ENCODE measurements around the gene SF3B1.
"Not testable (repeated sequence)": the region's sequence is repeated elsewhere in the genome, so short reads cannot be mapped to it uniquely, and the experiment has no call there.

Gene SF3B1, protein sequence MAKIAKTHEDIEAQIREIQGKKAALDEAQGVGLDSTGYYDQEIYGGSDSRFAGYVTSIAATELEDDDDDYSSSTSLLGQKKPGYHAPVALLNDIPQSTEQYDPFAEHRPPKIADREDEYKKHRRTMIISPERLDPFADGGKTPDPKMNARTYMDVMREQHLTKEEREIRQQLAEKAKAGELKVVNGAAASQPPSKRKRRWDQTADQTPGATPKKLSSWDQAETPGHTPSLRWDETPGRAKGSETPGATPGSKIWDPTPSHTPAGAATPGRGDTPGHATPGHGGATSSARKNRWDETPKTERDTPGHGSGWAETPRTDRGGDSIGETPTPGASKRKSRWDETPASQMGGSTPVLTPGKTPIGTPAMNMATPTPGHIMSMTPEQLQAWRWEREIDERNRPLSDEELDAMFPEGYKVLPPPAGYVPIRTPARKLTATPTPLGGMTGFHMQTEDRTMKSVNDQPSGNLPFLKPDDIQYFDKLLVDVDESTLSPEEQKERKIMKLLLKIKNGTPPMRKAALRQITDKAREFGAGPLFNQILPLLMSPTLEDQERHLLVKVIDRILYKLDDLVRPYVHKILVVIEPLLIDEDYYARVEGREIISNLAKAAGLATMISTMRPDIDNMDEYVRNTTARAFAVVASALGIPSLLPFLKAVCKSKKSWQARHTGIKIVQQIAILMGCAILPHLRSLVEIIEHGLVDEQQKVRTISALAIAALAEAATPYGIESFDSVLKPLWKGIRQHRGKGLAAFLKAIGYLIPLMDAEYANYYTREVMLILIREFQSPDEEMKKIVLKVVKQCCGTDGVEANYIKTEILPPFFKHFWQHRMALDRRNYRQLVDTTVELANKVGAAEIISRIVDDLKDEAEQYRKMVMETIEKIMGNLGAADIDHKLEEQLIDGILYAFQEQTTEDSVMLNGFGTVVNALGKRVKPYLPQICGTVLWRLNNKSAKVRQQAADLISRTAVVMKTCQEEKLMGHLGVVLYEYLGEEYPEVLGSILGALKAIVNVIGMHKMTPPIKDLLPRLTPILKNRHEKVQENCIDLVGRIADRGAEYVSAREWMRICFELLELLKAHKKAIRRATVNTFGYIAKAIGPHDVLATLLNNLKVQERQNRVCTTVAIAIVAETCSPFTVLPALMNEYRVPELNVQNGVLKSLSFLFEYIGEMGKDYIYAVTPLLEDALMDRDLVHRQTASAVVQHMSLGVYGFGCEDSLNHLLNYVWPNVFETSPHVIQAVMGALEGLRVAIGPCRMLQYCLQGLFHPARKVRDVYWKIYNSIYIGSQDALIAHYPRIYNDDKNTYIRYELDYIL

DNA sequence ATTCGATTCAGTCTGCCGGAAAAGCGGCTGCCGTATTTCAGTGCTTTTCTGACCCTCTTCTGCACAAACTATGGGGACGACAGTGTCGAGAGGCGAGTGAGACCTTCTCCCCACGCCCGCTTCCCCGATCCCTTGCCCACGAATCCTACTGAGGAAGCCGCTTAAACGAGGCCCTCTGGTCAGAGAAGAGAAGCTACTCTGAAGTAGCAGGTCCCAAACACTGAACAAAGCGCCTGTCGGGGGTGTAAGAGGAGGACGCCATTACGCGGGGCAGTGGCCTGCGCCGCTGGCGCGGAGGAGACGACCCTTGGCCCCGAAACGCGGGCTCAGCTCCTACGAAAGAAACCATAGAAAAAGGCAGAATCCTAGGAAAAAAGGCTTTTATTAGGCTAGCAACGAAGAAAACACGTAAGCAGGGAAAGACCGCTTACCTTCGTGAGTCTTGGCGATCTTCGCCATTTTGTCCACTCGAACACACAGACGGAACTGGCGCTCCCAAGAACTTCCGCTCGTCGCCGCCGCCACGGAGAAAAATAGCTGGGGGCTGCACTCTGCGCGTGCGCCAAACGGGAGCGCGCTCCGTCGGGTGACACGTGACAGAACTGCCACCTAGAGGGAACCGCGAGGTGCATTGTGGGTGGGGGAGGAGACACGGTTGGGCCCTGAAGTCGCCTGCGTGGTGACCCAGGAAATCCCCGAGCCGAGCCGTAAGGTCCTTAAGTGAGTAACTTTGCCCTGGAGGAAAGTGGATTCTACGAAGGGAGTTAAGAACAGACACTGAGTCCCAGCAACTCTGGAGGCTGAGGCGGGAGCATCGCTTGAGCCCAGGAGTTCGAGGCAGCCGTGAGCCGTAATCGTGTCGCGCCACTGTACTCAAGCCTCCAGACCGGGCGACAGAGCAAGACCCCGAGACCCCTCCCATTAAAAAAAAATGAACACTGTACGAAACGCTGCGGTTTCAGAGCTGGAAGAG, at the start of gene SF3B1:
TSS of gene SF3B1 (minus strand) at position 488 of the 973 bp plus-strand sequence. CDS start at position 459, 29 bp downstream.
- DNase-seq: peak; percentile 99

DNA sequence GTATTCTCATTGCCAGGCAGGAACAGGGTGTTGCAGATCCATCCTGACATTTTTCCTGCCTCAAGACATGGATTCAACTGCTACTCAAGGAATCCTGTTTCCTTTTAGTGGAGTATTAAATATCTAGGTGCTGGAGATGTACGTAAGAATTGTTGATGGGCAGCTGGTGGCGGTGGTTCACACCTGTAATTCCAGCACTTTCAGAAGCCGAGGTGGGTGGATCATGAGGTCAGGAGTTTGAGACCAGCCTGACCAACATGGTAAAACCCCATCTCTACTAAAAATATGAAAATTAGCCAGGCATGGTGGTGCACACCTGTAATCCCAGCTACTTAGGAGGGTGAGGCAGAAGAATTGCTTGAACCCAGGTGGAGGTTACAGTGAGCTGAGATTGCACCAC, 49.4 kb upstream of the SF3B1 start:
- not testable (repeated sequence) for DNase-seq

DNA sequence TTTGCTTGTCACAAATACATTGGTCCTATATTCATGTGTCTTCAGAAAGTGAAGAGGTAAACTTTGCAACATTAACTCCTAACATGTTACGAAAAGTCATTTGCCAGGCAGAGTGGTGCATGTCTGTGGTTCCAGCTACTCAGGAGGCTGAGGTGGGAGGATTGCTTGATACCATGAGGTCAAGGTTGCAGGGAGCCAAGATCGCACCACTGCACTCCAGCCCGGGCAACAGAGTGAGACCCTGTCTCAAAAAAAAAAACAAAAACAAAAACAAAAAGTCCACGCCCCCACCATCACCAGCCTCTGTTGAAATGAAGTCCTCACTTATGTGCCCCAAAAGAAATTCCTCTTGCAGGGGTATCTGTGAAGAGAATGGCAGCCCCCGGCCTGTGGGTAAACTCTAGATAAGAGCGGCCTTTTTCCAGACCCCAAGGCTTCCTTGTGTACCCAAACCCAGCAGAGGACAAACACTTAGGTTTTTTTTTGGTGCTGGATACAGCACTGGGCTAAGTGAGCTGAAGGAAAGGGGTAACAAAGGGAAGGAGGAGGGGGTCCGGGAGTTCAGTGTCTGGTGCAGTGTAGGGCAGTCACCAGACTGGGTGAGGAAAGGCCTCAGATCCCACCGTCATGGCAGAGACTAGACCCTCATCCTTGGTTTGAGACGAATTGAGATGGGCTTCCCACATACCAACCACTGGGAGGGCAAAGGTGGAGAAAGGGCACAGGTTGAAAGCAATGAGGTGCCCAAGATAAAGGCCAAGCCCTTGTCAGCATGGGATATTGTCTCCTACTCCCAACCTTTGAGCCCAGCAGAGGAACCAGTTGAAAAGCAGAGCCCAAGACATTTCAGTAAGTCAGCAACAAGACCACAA, 45.6 kb upstream of the SF3B1 start:
- DNase-seq: no peak

DNA sequence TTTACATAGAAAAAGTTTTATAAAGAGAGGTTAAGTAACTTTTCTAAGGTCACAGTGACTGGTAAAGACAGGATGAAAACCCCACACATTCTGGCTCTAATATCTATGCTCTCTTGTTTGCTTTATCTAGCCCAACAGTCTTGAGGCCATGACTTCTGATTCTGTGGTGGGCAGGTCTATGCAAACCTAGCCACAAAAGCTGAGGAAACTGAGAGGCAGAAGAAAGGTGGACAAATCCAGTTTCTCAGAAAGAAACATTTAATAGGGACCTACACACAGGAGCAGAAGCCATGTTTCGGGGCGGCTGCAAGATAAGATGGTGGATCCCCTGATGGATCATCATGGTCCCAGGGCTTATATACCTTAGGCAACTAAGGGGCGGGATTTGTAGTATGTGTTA, 43.0 kb upstream of the SF3B1 start:
- no peak for DNase-seq

DNA sequence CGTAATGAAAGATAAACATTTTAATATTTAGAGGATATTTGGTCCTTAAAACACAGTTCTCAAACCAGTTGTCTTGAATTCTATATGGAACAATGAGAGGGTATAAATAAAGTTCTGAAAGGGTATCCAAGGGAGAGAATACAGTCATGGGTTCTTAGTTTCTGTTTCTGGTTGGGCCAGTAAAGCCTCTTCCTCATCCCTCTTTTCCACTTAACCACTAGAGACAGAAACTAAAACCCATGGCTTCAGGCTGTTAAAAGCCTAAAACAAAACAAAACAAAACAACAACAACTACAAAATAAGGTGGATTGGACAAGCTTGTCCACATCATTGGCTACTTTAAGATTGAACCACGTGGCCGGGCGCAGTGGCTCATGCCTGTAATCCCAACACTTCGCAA, 37.3 kb upstream of the SF3B1 start:
- no peak for DNase-seq

DNA sequence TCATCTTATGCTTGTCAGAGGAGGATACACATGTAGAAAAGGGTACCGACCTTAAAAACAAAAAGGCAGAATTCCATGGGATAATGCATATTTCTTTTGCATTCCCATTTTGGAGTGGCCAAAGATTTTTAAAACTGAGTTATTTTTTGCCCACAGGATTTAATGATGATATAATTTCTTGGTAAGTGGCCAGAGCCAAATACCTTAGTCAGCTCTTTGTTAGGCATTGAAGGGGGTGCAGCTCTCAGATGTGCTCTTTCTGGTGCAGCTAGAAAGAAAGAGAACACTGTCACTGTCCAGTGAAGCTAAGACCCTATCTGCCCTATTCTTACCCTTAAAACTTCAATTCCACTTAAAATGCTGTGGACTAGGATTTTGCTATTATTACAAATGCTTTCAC, 29.3 kb upstream of the SF3B1 start:
- no peak for DNase-seq

DNA sequence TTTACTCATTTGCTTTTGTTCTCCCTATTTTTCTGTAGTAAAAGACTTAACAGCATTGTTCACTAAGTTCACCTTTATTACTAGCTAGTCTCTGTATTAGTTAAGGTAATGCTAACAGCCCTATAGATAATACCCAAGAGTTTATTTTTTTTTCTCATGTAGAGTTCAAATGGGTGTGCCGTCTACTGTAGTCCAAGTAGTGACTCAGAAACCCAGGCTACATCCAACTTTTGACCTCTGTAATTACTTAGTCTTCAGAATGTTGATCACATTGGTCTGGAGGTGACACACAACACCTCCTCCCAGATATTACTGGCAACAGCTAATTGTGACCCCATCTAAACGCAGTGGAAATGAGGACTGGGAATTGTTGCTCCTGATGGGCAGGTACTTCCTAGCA, 26.2 kb upstream of the SF3B1 start:
- DNase-seq: no peak

DNA sequence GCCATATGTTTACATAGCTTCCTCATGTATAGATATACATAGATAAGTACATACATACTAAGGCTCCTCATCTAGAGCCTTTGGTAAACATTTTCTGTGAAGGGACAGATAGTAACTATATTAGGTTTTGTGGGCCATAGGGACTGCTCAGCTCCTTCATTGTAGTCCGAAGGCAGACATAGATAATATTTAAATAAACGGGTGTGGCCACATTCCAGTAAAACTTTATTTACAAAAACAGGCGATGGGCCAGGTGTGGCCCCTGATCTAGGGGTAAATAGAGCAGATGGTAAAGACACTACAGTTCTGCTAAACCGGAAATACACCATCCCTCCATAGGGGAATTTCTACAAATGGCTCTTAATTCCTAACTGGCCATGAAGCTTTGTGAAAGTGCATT, 25.8 kb upstream of the SF3B1 start:
- DNase-seq: no peak

DNA sequence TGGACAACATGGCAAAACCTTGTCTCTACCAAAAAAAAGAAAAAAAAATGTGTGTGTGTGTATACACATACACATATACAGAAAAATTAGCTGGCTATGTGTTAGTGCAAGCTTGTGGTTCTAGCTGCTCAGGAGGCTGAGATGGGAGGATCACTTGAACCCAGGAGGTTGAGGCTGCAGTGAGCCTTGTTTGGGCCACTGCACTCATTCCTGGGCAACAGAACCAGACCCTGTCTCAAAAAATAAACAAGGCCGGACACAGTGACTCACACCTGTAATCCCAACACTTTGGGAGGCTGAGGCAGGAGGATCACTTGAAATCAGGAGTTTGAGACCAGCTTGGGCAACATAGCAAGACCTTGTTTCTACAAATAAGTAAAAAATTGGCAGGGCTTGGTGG, 20.6 kb upstream of the SF3B1 start:
- DNase-seq: no peak

DNA sequence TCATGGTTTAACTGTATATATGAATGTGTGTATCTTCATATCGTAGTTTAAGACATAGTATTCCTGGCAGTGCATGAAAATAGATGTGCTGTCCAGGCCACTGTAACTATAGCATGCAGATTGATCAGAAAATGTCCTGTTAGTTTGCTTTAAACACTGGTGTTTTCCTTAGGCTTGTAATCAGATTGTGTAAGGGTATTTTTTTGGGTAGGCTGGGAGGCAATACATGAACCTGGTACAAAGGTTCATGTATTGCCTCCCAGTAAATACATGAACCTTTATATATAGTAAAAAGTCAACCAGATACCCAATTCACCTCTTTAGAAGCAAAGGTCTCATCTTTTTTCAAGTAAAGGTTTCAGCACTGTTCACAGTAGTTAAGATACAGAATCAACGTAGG, 20.1 kb upstream of the SF3B1 start:
- no peak for DNase-seq

DNA sequence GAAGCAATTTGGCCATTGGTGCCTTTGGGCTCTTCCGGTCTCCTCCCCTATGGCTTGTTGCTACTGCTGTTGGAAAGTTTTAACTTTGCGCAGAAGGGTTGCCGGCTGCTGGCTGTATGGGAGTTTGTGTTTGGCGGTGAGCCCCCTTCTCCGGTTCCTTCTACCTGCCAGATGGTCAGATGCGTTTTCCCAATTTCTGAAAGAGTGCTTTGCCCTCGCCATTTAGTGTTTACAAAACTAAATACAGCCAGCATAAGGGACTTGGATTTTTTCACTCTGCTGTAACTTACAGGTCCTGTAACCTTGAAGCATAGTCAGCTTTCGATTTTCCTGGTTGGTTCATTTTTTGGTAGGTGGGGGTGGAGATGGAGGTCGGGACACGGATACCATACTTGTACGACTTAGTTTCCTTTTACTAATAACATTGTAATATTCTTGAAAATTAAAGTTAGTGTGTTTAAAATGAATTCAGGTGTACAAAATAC, 19.1 kb upstream of the SF3B1 start:
- DNase-seq: no peak

DNA sequence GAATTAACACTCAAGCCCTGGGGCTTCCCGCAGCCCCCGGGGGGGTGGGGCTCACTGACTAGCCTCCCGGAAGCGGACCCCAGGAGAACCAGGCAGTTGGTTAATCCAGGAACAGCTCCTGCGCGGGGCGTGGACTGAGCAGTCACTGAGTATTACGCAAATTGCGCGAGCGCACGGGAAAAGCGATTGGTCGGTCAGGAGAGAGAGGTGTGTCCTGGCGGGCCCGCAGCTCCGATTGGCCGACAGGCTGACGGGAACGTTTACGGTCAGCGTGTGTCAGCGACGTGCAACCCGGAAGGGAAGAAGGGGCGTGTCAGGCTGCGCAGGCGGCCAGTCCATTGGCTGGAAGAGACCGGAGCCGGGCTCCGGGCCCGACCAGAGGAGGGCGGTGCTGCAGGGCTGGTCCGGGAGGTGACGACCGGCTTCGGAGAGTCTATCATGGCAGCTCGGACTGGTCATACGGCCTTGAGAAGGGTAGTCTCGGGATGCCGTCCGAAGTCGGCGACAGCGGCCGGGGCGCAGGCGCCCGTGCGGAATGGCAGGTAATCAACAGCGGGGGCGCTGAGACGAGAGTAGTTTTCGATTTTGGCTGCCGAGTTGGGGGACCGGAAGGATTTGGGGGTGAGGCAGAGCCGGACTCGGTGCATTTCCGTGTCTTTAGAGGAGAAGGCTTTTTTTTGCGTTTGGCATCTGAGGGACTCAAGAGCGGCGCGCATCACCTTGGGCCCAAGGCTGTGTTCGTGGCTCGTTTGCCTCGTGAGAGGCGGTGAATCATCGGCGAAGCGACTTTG, 18.5 kb upstream of the SF3B1 start, which contains the start of gene COQ10B:
TSS of gene COQ10B (plus strand) at position 430 of the 791 bp plus-strand sequence. CDS start at position 439, 9 bp downstream.
- peak; percentile 99 for DNase-seq

DNA sequence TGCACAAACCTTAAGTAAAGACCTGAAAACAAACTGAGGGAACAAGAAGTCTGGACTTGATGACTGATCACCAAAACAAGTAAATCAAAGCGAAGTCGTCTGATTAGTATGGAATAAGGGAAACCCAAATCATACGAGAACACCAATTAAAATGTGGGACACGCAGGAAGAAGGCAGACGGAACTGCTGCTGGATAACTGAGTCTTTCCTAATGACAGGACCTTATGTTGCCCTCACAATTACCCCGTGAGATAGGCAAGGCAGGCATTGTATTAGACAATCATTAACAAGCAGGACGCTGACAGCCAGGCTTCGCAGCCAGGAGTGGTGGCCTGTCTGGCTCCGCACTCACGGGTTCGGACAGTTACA, 17.9 kb upstream of the SF3B1 start:
- DNase-seq: no peak

DNA sequence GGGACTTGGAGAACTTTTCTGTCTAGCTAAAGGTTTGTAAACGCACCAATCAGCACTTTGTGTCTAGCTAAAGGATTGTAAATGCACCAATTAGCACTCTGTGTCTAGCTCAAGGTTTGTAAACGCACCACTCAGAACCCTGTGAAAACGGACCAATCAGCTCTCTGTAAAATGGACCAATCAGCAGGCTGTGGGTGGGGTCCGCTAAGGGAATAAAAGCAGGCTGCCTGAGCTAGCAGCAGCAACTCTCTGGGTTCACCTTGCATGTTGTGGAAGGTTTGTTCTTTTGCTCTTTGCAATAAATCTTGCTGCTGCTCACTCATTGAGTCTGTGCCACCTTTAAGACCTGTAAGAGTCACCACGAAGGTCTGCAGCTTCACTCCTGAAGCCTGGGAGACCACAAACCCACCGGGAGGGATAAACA, 16.1 kb upstream of the SF3B1 start:
- peak; percentile 12 for DNase-seq

DNA sequence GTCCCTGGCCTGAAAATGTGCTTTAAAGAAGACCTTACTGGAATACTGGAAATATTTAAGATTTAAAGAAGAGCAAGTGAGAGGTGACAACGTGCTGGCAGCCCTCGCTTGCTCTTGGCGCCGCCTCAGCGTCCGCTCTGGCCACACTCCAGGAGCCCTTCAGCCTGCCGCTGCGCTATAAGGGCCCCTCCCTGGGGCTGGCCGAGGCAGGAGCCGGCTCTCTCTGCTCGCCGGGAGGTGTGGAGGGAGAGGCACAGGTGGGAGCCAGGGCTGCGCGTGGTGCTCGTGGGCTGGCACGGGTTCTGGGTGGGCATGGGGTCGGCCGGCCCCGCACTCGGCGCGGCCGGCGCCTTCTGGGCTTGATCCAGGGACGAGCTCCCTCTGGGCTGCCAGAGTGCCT, 15.6 kb upstream of the SF3B1 start:
- no peak for DNase-seq

DNA sequence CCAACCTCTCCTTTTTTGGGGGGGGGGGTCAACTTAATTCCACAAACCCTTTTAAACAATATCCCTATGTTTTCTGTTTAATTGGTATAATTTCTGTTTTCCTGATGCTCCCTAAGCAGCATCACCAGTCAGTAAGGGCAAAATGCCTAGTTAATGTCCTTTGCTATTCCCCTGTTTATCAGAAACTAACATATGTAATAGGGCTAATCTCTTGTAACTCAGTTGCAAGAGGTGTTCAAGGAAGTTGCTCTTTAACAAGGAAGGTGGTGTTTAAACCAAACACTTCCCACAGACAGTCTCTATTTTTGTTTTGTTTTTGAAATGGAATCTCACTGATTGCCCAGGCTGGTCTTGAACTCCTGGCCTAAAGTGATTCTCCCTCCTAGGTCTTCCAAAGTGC, 12.0 kb upstream of the SF3B1 start:
- no peak for DNase-seq

DNA sequence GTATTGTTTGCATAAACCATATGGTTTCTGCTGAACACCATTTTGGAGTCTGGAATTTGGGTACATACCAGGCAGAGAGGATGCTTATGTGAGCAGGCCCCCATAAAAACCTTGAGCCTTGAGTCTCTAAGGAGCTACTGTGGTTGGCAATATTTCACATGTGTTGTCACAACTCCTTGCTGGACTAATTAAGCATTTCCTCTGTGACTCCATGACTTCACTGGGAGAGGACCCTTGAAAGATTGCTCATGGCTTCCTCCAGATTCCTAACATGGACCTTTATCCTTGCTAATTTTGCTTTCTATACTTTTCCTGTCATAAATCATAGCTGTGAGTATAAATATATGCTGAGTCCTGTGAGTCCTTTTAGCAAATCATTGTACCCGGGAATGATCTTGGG, 10.9 kb upstream of the SF3B1 start:
- DNase-seq: no peak

DNA sequence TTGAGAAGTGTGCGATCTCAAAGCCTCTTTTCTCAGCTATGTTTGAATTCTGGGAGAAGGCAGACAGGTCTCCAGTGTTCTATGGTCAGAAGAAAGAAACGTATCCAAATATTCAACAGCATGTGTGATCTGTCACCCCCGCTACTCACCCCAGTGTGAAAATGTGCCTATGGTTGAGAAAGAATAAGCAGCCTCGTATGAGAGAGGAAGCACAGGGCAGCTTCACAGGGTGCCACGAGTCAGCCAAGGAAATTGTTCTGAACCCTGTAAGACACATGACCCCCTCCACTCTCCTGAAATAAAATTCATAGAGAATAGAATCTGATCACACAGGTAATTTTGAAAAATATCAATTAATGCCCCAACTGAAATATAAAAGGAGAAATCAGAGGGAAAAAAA, 8.0 kb upstream of the SF3B1 start:
- no peak for DNase-seq

DNA sequence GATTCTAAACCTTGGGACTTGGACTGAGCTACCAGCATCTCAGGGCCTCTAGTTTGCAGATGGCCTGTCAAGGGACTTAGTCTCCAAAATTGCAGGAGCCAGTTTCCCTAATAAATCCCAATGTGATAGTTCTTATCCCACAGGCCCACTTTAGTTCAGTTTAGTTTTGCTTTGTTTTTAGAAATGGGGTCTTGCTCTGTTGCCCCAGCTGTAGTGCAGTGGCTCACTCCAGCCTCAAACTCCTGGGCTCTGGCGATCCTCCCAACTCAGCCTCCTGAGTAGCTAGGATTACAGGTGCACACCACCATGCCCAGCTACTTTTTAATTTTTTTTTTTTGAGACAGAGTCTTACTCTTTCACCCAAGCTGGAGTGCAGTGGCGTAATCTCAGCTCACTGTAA, 2.6 kb upstream of the SF3B1 start:
- DNase-seq: no peak
